Measurements from ENCODE around the gene RNF167. TPM values are rescaled to one million over a fixed set of nuclear protein-coding genes. Genes with fewer than 3 reads are reported as not detected.

RNF167 gene
- total and polyA plus RNA-seq, 2 of the 13 experiments (the other 11 are each of a cell fraction or from before 2014, with no cell fraction given), result 44.1 to 45.4 TPM

DNA sequence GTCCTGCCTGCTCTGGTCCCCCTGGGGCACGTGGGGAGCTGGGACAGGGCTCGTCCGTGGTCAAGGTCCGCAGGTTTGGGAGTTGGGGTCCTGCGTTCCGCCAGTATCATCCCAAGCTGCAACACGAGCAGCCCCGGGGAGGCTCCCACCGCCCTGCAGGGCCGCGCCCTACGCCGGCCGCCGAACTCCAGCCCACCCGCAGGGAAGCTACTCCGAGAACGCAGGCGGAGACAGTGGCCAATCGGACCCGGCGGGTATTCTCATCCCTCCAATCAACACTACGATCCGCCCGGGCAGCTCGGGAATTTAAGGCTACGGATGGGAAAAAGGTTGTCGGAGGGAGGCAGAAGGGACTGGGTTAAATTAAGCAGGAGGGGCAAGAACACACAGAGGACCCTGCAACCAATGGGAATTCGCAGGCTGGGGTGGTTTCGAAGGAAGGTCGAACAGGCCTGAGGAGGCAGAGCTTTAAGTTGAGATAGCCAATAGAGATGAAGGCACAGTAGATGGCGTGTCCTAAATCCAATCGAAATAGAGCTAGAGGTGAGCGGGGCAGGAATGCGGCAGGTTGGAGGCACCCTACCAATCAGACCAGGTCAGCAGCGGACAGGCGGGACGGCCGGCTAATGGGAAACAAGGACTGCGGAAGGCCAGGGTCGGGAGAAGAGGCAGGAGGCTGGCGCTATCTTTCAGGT, 26.9 kb downstream of the RNF167 start (continued):
- TF ChIP-seq, protein P1, sequence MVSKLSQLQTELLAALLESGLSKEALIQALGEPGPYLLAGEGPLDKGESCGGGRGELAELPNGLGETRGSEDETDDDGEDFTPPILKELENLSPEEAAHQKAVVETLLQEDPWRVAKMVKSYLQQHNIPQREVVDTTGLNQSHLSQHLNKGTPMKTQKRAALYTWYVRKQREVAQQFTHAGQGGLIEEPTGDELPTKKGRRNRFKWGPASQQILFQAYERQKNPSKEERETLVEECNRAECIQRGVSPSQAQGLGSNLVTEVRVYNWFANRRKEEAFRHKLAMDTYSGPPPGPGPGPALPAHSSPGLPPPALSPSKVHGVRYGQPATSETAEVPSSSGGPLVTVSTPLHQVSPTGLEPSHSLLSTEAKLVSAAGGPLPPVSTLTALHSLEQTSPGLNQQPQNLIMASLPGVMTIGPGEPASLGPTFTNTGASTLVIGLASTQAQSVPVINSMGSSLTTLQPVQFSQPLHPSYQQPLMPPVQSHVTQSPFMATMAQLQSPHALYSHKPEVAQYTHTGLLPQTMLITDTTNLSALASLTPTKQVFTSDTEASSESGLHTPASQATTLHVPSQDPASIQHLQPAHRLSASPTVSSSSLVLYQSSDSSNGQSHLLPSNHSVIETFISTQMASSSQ (IDR thresholded peaks at IDR 0.05; ENCODE audit: low read depth), result no peak; the same call in 1 of the 2 replicates
- TF ChIP-seq, protein P1 (CRISPR knock-in tag; IDR thresholded peaks at IDR 0.05; ENCODE audit: borderline replicate concordance), result no peak
- TF ChIP-seq, protein P2, sequence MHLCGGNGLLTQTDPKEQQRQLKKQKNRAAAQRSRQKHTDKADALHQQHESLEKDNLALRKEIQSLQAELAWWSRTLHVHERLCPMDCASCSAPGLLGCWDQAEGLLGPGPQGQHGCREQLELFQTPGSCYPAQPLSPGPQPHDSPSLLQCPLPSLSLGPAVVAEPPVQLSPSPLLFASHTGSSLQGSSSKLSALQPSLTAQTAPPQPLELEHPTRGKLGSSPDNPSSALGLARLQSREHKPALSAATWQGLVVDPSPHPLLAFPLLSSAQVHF (CRISPR knock-in tag; IDR thresholded peaks at IDR 0.05), result no peak
- TF ChIP-seq BRD4 (CRISPR knock-in tag; IDR thresholded peaks at IDR 0.05) (no peak), CHCHD3 (CRISPR knock-in tag; IDR thresholded peaks at IDR 0.05) (no peak), SMAD3 (CRISPR knock-in tag; IDR thresholded peaks at IDR 0.05) (no peak), PHF21A (CRISPR knock-in tag; IDR thresholded peaks at IDR 0.05) (peak; percentile 90), ZNF256 (CRISPR knock-in tag; conservative IDR thresholded peaks at IDR 0.05) (no peak), PAWR (CRISPR knock-in tag; IDR thresholded peaks at IDR 0.05; ENCODE audit: borderline replicate concordance) (no peak), RARG (CRISPR knock-in tag; IDR thresholded peaks at IDR 0.05; ENCODE audit: low read depth) (no peak), ATF7 (IDR thresholded peaks at IDR 0.05) (no peak), ATF7 (CRISPR knock-in tag; IDR thresholded peaks at IDR 0.05) (0 out of 2 replicates have a peak, but pooled peaks have one; percentile 46), ZFAT (CRISPR knock-in tag; conservative IDR thresholded peaks at IDR 0.05) (no peak), GABPB1 (CRISPR knock-in tag; IDR thresholded peaks at IDR 0.05) (peak; percentile 64), ARHGAP35 (CRISPR knock-in tag; IDR thresholded peaks at IDR 0.05; ENCODE audit: borderline replicate concordance) (0 out of 2 replicates have a peak, but pooled peaks have one; percentile 71), HNF4A (CRISPR knock-in tag; IDR thresholded peaks at IDR 0.05) (no peak), ZNF251 (CRISPR knock-in tag; IDR thresholded peaks at IDR 0.05) (no peak)
- TF ChIP-seq, protein P3, sequence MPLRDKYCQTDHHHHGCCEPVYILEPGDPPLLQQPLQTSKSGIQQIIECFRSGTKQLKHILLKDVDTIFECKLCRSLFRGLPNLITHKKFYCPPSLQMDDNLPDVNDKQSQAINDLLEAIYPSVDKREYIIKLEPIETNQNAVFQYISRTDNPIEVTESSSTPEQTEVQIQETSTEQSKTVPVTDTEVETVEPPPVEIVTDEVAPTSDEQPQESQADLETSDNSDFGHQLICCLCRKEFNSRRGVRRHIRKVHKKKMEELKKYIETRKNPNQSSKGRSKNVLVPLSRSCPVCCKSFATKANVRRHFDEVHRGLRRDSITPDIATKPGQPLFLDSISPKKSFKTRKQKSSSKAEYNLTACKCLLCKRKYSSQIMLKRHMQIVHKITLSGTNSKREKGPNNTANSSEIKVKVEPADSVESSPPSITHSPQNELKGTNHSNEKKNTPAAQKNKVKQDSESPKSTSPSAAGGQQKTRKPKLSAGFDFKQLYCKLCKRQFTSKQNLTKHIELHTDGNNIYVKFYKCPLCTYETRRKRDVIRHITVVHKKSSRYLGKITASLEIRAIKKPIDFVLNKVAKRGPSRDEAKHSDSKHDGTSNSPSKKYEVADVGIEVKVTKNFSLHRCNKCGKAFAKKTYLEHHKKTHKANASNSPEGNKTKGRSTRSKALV (CRISPR knock-in tag; IDR thresholded peaks at IDR 0.05), result 0 out of 2 replicates have a peak, but pooled peaks have one; percentile 18
- TF ChIP-seq, protein P4, sequence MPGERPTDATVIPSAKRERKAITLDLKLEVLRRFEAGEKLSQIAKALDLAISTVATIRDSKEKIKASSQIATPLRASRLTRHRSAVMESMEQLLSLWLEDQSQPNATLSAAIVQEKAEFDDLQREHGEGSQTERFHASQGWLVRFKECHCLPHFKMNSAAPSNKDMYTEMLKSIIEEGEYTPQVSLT (CRISPR knock-in tag; IDR thresholded peaks at IDR 0.05; ENCODE audit: borderline replicate concordance, low read depth), result no peak
- TF ChIP-seq, protein P5, sequence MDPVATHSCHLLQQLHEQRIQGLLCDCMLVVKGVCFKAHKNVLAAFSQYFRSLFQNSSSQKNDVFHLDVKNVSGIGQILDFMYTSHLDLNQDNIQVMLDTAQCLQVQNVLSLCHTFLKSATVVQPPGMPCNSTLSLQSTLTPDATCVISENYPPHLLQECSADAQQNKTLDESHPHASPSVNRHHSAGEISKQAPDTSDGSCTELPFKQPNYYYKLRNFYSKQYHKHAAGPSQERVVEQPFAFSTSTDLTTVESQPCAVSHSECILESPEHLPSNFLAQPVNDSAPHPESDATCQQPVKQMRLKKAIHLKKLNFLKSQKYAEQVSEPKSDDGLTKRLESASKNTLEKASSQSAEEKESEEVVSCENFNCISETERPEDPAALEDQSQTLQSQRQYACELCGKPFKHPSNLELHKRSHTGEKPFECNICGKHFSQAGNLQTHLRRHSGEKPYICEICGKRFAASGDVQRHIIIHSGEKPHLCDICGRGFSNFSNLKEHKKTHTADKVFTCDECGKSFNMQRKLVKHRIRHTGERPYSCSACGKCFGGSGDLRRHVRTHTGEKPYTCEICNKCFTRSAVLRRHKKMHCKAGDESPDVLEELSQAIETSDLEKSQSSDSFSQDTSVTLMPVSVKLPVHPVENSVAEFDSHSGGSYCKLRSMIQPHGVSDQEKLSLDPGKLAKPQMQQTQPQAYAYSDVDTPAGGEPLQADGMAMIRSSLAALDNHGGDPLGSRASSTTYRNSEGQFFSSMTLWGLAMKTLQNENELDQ (CRISPR knock-in tag; IDR thresholded peaks at IDR 0.05; ENCODE audit: borderline replicate concordance), result no peak

Data from HepG2 (cell line).